AML-193 (cell line): ENCODE measurements around the gene PDE4D.
"Not testable (repeated sequence)": the region's sequence is repeated elsewhere in the genome, so short reads cannot be mapped to it uniquely, and the experiment has no call there.

ENCODE experiments used
- DNase-seq, 2 experiments: peaks; one replicate each; lab custom pipeline; 2025; lab: John Stamatoyannopoulos, UW

Gene PDE4D

GRCh38 chr5:59703789-59704188 is 189.7 kb downstream of the PDE4D start:
- no peak for DNase-seq

- DNase-seq, result no peak
Measured at GRCh38 chr5:59698207-59699178, 195.0 kb downstream of the PDE4D start.

GRCh38 chr5:59694411-59694810 is 199.1 kb downstream of the PDE4D start:
- DNase-seq, result no peak

- DNase-seq, result no peak
Measured at GRCh38 chr5:59693492-59694309, 199.8 kb downstream of the PDE4D start.

GRCh38 chr5:59685793-59686192 is 207.7 kb downstream of the PDE4D start:
- no peak for DNase-seq

- no peak for DNase-seq
Measured at GRCh38 chr5:59685191-59685530, 208.4 kb downstream of the PDE4D start.

GRCh38 chr5:59684388-59685190 is 208.9 kb downstream of the PDE4D start:
- DNase-seq, result no peak

GRCh38 chr5:59683311-59683710 is 210.2 kb downstream of the PDE4D start:
- no peak for DNase-seq

GRCh38 chr5:59682542-59682941 is 211.0 kb downstream of the PDE4D start:
- no peak for DNase-seq

- no peak for DNase-seq
Measured at GRCh38 chr5:59678943-59679342, 214.6 kb downstream of the PDE4D start.

- no peak for DNase-seq
Measured at GRCh38 chr5:59674763-59675162, 218.8 kb downstream of the PDE4D start.

GRCh38 chr5:59673438-59674058 is 220.0 kb downstream of the PDE4D start:
- DNase-seq, result peak; percentile 39 to 48

GRCh38 chr5:59666440-59667068 is 227.0 kb downstream of the PDE4D start:
- no peak for DNase-seq

GRCh38 chr5:59665832-59666203 is 227.7 kb downstream of the PDE4D start:
- not testable (repeated sequence) for DNase-seq

- peak; percentile 16 to 26 for DNase-seq
Measured at GRCh38 chr5:59665086-59665831, 228.3 kb downstream of the PDE4D start.

- no peak for DNase-seq
Measured at GRCh38 chr5:59661954-59662615, 231.4 kb downstream of the PDE4D start.

GRCh38 chr5:59661311-59661710 is 232.2 kb downstream of the PDE4D start:
- DNase-seq, result no peak

- DNase-seq, result peak in 1 of 2 experiments; percentile 14
Measured at GRCh38 chr5:59660737-59661136, 232.8 kb downstream of the PDE4D start.

GRCh38 chr5:59656351-59657254 is 236.9 kb downstream of the PDE4D start:
- no peak for DNase-seq
